GM18951 (cell line): ENCODE measurements around the gene STAT2.
A peak's percentile ranks its signal among the peaks of the same experiment; 100 is the strongest.
"Not testable (repeated sequence)": the region's sequence is repeated elsewhere in the genome, so short reads cannot be mapped to it uniquely, and the experiment has no call there.

Experiments used
- POLR2A ChIP-seq: IDR thresholded peaks from 4 replicates; pipeline ENCODE4 v1.6.1; 2011; ENCODE audit warnings: mild to moderate bottlenecking; ENCODE audit not compliant: insufficient read length, insufficient read depth; ENCODE audit errors: extremely low read depth
- in situ Hi-C: fragments of 300-500 bp; cut with MboI; formaldehyde crosslinking; loops from one replicate; pipeline ENCODE4 v1.12.0; 2022; ENCODE audit warnings: low sequenced_read_pairs, mixed read lengths, inconsistent platforms; ENCODE audit not compliant: unreplicated experiment

STAT2 gene

GRCh38 chr12:56330936-56331490 lies 28.9 kb downstream of the STAT2 start:
- no peak for TF ChIP-seq POLR2A
- in situ Hi-C loops = no loop called here

- no peak for TF ChIP-seq POLR2A
- in situ Hi-C loops = no loop called here
Measured at GRCh38 chr12:56326533-56326932, 33.4 kb downstream of the STAT2 start.

- no peak for TF ChIP-seq POLR2A
- in situ Hi-C loops = no loop called here
Measured at GRCh38 chr12:56326126-56326525, 33.8 kb downstream of the STAT2 start.

GRCh38 chr12:56324206-56324605 lies 35.7 kb downstream of the STAT2 start:
- TF ChIP-seq POLR2A = no peak
- in situ Hi-C loops = no loop called here

DNA sequence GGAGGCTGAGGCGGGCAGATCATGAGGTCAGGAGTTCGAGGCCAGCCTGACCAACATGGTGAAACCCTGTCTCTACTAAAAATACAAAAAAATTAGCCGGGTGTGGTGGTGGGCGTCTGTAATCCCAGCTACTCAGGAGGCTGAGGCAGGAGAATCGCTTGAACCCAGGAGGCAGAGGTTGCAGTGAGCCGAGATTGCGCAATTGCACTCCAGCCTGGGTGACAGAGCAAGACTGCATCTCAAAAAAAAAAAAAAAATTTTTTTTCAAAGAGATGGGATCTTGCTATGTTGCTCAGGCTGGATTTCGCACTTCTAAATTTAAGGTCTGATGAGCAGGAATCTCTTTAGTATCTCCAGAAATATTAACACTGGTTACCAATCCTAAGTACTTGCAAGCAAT lies 38.3 kb downstream of the STAT2 start:
- in situ Hi-C loops = not testable (repeated sequence)

- in situ Hi-C loops = no loop called here
- TF ChIP-seq POLR2A = no peak
Measured at GRCh38 chr12:56321027-56321426, 38.9 kb downstream of the STAT2 start.

DNA sequence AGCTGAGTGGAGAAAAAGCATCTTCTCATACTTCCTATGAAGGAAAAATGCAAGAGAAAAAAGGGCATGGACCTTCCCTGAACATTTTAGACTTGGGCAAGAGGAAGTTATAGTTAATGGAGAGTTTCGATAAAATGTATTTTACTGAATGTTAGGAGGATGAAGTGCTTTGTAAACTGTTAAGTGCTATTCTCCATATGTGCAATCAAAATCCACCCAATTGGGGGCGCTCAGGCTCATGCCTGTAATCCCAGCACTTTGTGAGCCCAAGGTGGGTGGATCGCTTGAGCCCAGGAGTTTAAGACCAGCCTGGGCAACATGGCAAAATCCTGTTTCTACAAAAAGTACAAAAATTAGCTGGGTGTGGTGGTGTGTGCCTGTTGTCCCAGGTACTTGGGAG lies 42.2 kb downstream of the STAT2 start:
- in situ Hi-C loops = no loop called here
- no peak for TF ChIP-seq POLR2A

- TF ChIP-seq POLR2A = peak; percentile 88
- in situ Hi-C loops = no loop called here
Measured at GRCh38 chr12:56315622-56316473, 44.1 kb downstream of the STAT2 start, which contains the start of gene CNPY2. Gene CNPY2, minus strand, starts transcription at chr12:56315988. Its CDS starts 771 bp downstream, at chr12:56315217.

DNA sequence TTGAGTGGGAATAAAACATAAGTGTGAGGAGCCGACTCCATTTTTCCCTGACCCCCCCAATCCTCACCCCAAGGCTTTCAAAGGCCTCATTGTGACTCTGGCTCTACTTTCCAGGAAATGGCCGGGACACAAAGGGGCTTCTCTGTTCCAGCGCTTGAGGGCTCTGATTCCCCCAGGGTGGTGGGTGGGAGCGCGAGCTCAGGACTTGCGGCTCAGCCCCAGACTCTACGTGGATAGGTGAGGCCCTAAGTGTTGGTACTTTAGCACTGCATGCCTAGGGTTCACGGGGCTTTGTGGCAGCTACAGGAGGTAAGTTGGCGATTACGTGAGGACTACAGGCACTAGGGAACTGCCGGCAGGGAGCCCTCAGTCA lies 44.7 kb downstream of the STAT2 start:
- no peak for TF ChIP-seq POLR2A
- in situ Hi-C loops = no loop called here

DNA sequence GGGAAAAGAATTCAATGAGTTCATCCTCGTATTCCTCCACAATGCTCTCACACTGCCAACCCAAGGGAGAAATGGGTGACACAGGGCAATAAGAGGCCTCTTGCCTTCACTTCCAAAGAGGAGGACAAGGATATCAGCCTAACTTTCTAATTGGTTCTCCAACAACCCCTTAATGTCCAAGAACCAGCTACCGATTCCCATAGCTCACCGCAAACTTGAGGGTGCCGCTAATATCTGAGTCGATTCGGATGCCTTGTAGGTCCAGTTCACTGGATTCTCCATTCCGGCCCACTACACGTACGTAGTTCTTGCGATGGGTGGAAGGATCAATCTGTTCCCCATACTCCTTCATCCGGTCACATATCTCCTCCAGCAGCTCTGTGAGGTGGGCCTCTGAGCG lies 48.9 kb downstream of the STAT2 start:
- TF ChIP-seq POLR2A = no peak
- in situ Hi-C loops = no loop called here

DNA sequence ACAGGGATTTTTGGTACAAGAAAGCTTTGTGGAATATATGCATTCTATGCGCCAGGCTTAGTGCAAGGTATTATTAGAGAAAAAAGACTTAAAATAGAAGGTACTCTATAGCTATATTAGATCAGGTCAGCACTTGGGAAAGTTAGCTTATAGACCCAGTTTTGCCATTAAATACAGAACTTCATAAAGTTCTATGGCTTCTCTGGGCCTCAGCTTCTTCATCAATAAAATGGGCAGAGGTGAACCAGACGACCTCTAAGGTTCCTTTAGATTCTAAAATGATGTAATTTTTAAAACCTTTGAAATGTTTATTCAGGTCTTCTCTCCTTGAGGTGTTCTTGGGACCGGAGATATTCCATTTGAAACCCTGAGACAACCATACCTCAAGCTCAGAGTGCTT lies 51.2 kb downstream of the STAT2 start:
- in situ Hi-C loops = loop anchor here (5.0 kb wide), 1 partner anchor 154 kb away; no protein-coding TSS in a partner anchor
- TF ChIP-seq POLR2A = no peak

DNA sequence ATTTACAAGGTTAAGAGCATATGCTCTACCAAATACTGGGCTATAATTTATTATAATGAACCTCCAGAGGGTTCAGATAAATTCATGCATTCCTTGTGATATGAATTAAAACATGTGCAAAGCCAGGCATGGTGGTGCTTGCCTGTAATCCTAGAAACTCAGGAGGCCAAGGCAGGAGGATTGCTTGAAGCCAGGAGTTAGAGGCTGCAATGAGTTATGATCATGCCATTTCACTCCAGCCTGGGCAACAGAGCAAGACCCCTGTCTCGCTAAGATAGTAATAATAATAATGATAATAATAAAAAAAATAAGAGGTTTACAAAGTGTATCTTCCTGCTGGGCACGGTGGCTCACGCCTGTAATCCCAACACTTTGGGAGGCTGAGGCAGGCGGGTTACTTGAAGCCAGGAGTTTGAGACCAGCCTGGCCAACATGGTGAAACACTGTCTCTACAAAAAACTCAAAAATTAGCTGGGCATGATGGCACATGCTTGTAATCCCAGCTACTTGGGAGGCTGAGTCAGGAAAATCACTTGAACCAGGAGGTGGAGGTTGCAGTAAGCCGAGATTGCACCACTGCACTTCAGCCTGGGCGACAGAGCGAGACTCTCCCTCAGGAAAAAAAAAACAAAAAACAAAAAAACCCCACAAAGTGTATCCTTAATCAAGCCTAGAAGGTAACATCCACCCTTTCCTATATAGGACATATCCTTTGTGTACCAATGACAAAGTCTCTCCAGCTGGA lies 52.5 kb downstream of the STAT2 start:
- TF ChIP-seq POLR2A = no peak
- in situ Hi-C loops = loop anchor here (5.0 kb wide), 1 partner anchor 155 kb away; no protein-coding TSS in a partner anchor

- in situ Hi-C loops = loop anchor here (5.0 kb wide), 1 partner anchor 157 kb away; no protein-coding TSS in a partner anchor
- no peak for TF ChIP-seq POLR2A
Measured at GRCh38 chr12:56304872-56305590, 54.9 kb downstream of the STAT2 start.
